ENCODE data around the gene TRIM71.

The TRIM71 gene

GRCh38 chr3:32873531-32874130 is 55.8 kb downstream of the TRIM71 start:
- no peak for DNase-seq
- Histone ChIP-seq H3K27ac (no peak overlapping the region), H3K27me3 (ENCODE audit: insufficient read depth, low read depth, severe bottlenecking) (no peaks in the 10 kb centered on the region), H3K4me3 (ENCODE audit: low read depth, low read length) (no peak overlapping the region), H3K36me3 (no peaks in the 10 kb centered on the region), H3K9me3 (ENCODE audit: severe bottlenecking) (no peaks in the 10 kb centered on the region)
- TF ChIP-seq, protein P1, sequence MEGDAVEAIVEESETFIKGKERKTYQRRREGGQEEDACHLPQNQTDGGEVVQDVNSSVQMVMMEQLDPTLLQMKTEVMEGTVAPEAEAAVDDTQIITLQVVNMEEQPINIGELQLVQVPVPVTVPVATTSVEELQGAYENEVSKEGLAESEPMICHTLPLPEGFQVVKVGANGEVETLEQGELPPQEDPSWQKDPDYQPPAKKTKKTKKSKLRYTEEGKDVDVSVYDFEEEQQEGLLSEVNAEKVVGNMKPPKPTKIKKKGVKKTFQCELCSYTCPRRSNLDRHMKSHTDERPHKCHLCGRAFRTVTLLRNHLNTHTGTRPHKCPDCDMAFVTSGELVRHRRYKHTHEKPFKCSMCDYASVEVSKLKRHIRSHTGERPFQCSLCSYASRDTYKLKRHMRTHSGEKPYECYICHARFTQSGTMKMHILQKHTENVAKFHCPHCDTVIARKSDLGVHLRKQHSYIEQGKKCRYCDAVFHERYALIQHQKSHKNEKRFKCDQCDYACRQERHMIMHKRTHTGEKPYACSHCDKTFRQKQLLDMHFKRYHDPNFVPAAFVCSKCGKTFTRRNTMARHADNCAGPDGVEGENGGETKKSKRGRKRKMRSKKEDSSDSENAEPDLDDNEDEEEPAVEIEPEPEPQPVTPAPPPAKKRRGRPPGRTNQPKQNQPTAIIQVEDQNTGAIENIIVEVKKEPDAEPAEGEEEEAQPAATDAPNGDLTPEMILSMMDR (IDR thresholded peaks at IDR 0.05; ENCODE audit: low read depth, low read length) = 0 out of 2 replicates have a peak, but pooled peaks have one; percentile 12

DNA sequence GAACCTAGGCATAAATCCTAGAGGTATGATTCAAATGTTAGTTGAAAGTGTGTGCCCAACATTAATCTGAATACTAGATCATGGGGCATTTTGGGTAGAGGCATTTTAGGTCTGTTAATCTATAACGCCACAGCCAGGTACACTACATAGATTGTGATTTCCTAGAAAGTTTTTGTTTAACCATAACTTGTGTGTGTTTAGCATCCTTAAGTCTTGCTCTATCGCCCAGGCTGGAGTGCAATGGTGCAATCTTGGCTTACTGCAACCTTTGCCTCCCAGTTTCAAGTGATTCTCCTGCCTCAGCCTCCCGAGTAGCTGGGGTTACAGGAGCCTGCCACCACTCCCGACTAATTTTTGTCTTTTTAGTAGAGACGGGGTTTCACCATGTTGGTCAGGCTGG is 59.1 kb downstream of the TRIM71 start:
- TF ChIP-seq, protein P1 (IDR thresholded peaks at IDR 0.05; ENCODE audit: low read depth, low read length) = no peak
- Histone ChIP-seq H3K36me3 (no peaks in the 10 kb centered on the region), H3K27ac (no peak overlapping the region), H3K27me3 (ENCODE audit: insufficient read depth, low read depth, severe bottlenecking) (no peaks in the 10 kb centered on the region), H3K9me3 (ENCODE audit: severe bottlenecking) (no peaks in the 10 kb centered on the region), H3K4me3 (ENCODE audit: low read depth, low read length) (no peak overlapping the region)
- DNase-seq = no peak

DNA sequence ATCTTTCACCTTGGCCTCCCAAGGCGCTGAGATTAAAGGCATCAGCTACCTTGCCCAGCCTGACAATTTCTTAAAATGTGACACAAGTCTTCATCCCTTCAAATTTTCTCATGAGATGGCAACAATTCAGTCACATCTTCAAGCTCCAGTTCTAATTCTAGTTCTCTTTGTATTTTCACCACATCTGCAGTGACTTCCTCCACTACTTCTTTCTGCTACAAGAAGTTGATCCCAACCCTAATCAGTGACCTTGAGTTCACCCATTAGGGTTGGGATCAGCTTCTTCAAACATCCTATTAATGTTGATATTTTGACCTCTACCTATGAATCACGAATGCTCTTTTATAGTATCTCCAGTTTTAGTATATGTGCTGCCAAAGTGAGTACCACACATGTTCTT is 59.8 kb downstream of the TRIM71 start:
- DNase-seq = no peak
- Histone ChIP-seq H3K27ac (no peak overlapping the region), H3K4me3 (ENCODE audit: low read depth, low read length) (no peak overlapping the region), H3K9me3 (ENCODE audit: severe bottlenecking) (no peaks in the 10 kb centered on the region), H3K27me3 (ENCODE audit: insufficient read depth, low read depth, severe bottlenecking) (no peaks in the 10 kb centered on the region), H3K36me3 (no peaks in the 10 kb centered on the region)
- TF ChIP-seq, protein P1 (IDR thresholded peaks at IDR 0.05; ENCODE audit: low read depth, low read length) = no peak

DNA sequence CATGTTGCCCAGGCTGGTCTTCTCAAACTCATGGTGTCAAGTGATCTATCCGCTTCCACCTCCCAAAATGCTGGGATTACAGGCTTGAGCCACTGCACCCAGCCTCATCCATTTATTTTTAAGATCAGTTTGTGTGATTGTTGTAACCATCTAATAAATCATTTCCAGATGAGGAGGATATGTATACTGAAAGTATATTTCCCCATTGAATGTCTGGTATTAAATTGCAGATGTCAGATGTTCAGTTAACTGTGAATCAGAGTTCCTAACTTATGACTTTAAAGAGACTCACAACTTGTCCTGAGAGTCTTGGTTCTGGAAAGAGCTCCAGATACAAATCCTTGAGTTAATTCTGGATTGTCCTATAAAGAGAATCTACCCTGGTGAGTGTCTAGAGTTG is 62.4 kb downstream of the TRIM71 start:
- H3K9me3 ChIP-seq (ENCODE audit: severe bottlenecking) = no peaks in the 10 kb centered on the region
- H3K36me3 ChIP-seq = no peaks in the 10 kb centered on the region
- DNase-seq = no peak
- no peaks in the 10 kb centered on the region for H3K27me3 ChIP-seq (ENCODE audit: insufficient read depth, low read depth, severe bottlenecking)
- no peak overlapping the region for H3K27ac ChIP-seq
- no peak overlapping the region for H3K4me3 ChIP-seq (ENCODE audit: low read depth, low read length)
- TF ChIP-seq, protein P1 (IDR thresholded peaks at IDR 0.05; ENCODE audit: low read depth, low read length) = no peak

DNA sequence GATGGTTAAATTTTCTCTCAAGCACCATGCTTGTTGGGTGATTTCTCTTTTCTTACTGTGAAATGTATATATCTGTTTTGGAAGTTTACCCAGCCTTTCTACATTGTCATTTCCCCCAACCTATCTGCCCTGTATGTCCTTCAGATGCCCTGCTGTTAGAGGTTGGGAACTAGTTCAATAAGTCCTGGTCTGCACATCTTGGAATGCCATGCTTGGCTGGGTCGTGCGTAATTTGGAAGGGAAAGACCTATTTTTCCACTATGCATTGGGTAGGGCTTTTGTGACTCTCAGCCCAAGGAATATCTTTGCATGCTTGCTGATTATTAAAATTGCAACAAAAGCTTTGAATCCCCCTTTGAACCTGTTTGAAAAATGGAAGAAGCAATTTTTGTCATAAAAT is 63.8 kb downstream of the TRIM71 start:
- DNase-seq = no peak
- H3K4me3 ChIP-seq (ENCODE audit: low read depth, low read length) = no peak overlapping the region
- no peaks in the 10 kb centered on the region for H3K27me3 ChIP-seq (ENCODE audit: insufficient read depth, low read depth, severe bottlenecking)
- H3K36me3 ChIP-seq = no peaks in the 10 kb centered on the region
- TF ChIP-seq, protein P1 (IDR thresholded peaks at IDR 0.05; ENCODE audit: low read depth, low read length) = no peak
- no peaks in the 10 kb centered on the region for H3K9me3 ChIP-seq (ENCODE audit: severe bottlenecking)
- H3K27ac ChIP-seq = no peak overlapping the region

DNA sequence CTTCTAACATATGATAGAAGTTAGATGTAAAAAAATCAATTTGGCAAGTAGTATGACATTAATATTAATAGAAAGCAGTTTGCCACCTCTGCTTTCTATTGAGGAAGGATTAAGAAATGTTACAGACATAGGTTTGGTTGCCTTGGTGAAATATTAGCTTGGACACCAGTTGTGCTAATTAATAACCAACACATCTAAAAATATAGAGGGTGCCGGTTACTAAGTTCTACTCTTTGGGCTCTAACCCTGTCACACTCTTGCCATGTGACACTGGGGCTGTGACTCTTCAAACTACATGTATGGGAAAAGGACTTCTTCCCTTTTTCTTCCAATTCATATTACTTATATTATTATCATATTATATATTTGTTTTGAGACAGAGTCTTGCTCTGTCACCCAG is 64.4 kb downstream of the TRIM71 start:
- Histone ChIP-seq H3K27me3 (ENCODE audit: insufficient read depth, low read depth, severe bottlenecking) (no peaks in the 10 kb centered on the region), H3K36me3 (no peaks in the 10 kb centered on the region), H3K4me3 (ENCODE audit: low read depth, low read length) (no peak overlapping the region), H3K9me3 (ENCODE audit: severe bottlenecking) (no peaks in the 10 kb centered on the region), H3K27ac (no peak overlapping the region)
- TF ChIP-seq, protein P1 (IDR thresholded peaks at IDR 0.05; ENCODE audit: low read depth, low read length) = no peak
- DNase-seq = no peak

All from WERI-Rb-1 (cell line).